Stimulated activated CD8-positive, alpha-beta memory T cell treated with anti-CD3 and anti-CD28 coated beads, Interleukin-2, amount 100 ng/mL, for 1 hour (primary cell): ENCODE measurements around the gene MARS1.
A peak's percentile ranks its signal among the peaks of the same experiment; 100 is the strongest.
"Not testable (repeated sequence)": the region's sequence is repeated elsewhere in the genome, so short reads cannot be mapped to it uniquely, and the experiment has no call there.

Experiments used
- DNase-seq, 2 donors: peaks; one replicate each; pipeline ENCODE4 v3.0.0-alpha.2; 2020; ENCODE audit warnings: low read depth in 2 of 2

Gene MARS1

DNA sequence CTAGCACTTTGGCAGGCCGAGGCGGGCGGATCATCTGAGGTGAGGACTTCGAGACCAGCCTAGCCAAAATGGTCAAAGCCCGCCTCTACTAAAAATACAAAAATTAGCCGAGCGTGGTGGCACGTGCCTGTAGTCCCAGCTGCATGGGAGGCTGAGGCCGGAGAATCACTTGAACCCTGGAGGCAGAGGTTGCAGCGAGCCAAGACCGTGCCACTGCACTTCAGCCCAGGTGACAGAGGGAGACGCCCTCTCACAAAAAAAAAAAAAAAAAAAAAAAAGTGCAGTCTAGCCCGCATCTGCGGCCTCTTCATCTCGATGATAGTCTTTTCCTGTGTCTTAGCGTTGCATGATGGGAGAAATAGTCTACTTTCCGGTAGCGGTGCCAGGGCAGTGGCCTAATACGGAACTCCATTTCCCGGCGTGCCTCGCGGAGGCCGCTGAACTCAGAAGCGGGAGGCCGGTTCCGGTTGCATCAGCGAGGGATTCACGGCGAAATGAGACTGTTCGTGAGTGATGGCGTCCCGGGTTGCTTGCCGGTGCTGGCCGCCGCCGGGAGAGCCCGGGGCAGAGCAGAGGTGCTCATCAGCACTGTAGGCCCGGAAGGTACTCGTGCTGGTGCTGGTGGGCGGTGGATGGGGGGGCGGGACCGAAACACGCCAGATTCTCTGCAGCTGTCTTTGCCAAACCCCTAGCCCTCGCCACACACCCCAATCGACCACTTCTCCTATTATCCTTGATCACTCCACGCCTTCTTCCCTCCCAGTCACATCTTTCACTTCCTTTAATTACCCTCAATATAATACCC is at the start of gene MARS1:
TSS of gene MARS1 (plus strand) at position 472 of the 805 bp plus-strand sequence. CDS start at position 495, 23 bp downstream.
- peak; percentile 79 to 83 for DNase-seq

- DNase-seq, result no peak
Measured at GRCh38 chr12:57438400-57438799, 49.5 kb upstream of the MARS1 start.

- DNase-seq, result no peak
Measured at GRCh38 chr12:57439762-57440266, 48.1 kb upstream of the MARS1 start.

DNA sequence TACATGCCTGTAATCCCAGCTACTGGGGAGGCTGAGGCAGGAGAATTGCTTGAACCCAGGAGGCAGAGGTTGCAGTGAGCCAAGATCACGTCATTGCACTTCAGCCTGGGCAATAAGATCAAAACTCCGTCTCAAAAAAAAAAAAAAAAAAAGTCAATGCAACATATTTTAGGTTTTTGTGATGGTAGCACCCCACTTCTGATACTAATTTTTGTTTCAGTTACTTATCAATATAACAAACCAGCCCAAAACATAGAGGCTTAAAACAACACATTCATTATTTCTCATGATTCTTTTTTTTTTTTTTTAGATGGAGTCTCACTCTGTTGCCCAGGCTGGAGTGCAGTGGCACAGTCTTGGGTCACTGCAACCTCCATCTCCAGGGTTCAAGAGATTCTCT is 46.5 kb upstream of the MARS1 start:
- DNase-seq, result not testable (repeated sequence)

GRCh38 chr12:57441846-57442427 is 45.9 kb upstream of the MARS1 start:
- DNase-seq, result no peak

GRCh38 chr12:57444337-57444736 is 43.5 kb upstream of the MARS1 start:
- DNase-seq, result not testable (repeated sequence)

- no peak for DNase-seq
Measured at GRCh38 chr12:57444744-57445143, 43.1 kb upstream of the MARS1 start.

- no peak for DNase-seq
Measured at GRCh38 chr12:57446292-57446960, 41.4 kb upstream of the MARS1 start.

GRCh38 chr12:57448669-57449068 is 39.2 kb upstream of the MARS1 start:
- no peak for DNase-seq

GRCh38 chr12:57449375-57449774 is 38.5 kb upstream of the MARS1 start:
- DNase-seq, result no peak

- DNase-seq, result no peak
Measured at GRCh38 chr12:57450057-57450456, 37.8 kb upstream of the MARS1 start.

GRCh38 chr12:57451233-57451778 is 36.6 kb upstream of the MARS1 start:
- DNase-seq, result no peak

DNA sequence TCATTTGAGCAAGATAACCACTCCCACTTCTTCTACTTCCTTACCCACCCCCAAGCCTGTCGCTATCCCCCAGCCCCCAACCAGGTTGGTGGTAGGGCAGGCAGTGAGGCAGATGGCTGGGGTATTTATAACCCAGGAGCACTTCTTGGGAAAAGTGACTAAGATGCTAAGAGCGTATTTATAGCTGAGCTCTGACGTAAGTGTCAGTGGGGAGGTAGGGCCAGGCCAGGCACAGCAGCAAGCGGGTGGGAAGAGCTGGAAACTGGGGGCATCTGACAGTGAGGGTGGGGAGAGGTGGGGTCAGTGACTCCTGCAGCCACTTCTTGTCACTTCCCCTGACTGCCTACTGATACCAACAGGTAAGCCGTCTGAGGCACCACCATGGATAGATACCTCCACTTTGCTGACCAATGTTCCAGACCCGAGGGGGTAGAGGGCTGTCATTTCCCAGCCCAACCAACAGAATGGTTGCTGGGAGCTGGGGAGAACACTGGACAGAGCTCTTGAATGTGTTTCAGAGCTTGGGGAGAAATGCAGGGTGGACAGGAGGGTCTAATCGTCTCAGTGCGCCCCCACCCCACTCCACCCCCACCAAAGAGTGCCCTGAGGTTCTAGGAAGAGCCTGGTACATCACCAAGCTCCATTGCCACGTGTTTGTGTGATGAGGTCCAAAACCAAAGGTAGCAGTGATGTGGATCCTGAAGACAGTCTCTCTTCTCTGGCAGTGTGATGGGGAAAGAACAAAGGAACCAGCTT is 35.5 kb upstream of the MARS1 start:
- no peak for DNase-seq

DNA sequence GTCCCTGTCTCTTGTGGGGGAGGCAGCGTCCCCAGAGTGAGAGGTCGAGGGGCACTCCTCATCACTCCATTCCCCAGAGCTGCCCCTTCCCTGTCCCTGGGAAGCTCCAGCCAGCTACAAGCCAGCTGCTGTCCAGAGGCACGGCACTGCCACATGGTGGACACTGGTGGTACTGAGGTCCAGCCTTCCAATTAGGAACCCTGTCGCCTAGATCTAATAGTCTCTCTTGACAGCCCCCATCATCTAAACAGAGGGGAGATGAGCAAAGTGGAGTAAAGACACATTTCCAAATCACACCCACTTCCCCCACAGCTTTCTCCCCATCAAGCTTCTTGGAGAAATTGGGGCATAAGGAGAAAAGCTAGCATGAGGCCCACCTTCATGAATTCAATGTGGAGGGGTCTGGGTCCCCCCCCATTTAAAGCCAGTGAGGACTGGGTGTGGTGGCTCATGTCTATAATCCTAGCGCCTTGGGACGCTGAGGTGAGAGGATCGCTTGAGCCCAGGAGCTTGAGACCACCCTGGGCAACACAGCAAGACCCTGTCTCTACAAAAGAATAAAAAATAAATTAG is 34.8 kb upstream of the MARS1 start:
- DNase-seq, result no peak

DNA sequence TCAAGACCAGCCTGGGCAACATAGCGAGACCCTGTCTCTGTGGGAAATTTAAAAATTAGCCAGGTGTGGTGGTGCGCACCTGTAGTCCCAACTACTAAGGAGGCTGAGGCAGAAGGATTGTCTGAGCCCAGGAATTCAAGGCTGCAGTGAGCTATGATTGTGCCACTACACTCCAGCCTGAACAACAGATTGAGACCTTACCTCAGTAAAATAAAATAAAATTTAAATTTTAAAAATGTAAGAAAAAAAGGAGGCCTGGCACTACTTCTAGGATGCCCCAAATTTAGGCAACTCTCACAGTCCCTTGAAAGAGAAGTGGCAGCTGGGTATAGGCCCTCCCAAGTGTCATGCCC is 33.7 kb upstream of the MARS1 start:
- DNase-seq, result no peak

- no peak for DNase-seq
Measured at GRCh38 chr12:57454566-57455373, 33.1 kb upstream of the MARS1 start, which contains the start of gene INHBE. TSS of gene INHBE (plus strand) at chr12:57455307. CDS start at chr12:57455537, 230 bp downstream.

DNA sequence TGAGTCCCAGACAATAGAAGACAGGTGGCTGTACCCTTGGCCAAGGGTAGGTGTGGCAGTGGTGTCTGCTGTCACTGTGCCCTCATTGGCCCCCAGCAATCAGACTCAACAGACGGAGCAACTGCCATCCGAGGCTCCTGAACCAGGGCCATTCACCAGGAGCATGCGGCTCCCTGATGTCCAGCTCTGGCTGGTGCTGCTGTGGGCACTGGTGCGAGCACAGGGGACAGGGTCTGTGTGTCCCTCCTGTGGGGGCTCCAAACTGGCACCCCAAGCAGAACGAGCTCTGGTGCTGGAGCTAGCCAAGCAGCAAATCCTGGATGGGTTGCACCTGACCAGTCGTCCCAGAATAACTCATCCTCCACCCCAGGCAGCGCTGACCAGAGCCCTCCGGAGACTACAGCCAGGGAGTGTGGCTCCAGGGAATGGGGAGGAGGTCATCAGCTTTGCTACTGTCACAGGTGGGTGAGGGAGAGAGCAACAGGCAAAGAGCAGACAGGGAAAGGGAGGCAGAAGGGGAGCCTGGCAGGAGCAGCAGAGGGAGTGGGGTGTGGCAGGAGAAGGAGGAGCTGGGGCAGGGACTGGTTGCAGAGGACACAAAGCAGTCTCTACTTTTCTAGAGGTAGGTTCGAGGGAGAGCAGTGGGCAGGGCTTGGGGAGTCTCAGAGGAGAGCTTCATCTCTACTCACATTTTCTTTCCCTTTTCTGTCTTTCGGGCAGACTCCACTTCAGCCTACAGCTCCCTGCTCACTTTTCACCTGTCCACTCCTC is 32.3 kb upstream of the MARS1 start:
- no peak for DNase-seq

- DNase-seq, result no peak
Measured at GRCh38 chr12:57456145-57456700, 31.6 kb upstream of the MARS1 start.
